ENCODE data around the gene VSTM2A. TPM values are rescaled to one million over a fixed set of nuclear protein-coding genes. Genes with fewer than 3 reads are reported as not detected.

The VSTM2A gene
- total and polyA plus RNA-seq, 10 of the 15 experiments (the other 5 are each of a cell fraction or from before 2014, with no cell fraction given) = 0.22 TPM; not detected in 9

- ChIA-PET SMC1A (ENCODE audit: uncharacterized antibody, unreplicated experiment) (no interaction called here), RAD21 (ENCODE audit: unreplicated experiment) (no interaction called here), POLR2A (no interaction called here), CTCF (interaction anchor here (1.0 kb wide), 1 partner anchor 8 kb away, joined by 3 read pairs; no protein-coding TSS in a partner anchor)
- H3K4me2 ChIP-seq (ENCODE audit: control insufficient read depth, insufficient read depth) = no peak overlapping the region
- no TSS peak for BruUV-seq (replicated peaks)
- no peak overlapping the region for H3K4me3 ChIP-seq
- H3K9me3 ChIP-seq (replicated peaks; ENCODE audit: control insufficient read depth, insufficient read depth, low read length) = no peaks in the 10 kb centered on the region
- no peak for FAIRE-seq
- H2AFZ ChIP-seq (ENCODE audit: control insufficient read depth, low read depth, low read length) = no peak overlapping the region
- H3K4me1 ChIP-seq (ENCODE audit: control insufficient read depth, insufficient read depth, low read length) = no peaks in the 10 kb centered on the region
- no peak overlapping the region for H3K27ac ChIP-seq (ENCODE audit: control insufficient read depth, insufficient read depth)
- H3K9ac ChIP-seq (ENCODE audit: control insufficient read depth, insufficient read depth, low read length) = no peak overlapping the region
- intact Hi-C loops (cut with micrococcal nuclease; ENCODE audit: unreplicated experiment) (no loop called here), in situ Hi-C loops (cut with MboI) (no loop called here)
- no peaks in the 10 kb centered on the region for H4K20me1 ChIP-seq (ENCODE audit: control insufficient read depth, insufficient read depth)
- TF ChIP-seq PKNOX1 (IDR thresholded peaks at IDR 0.05) = no peak
- DNase-seq (ENCODE audit: low read depth, low spot score) = no peak
- H3K79me2 ChIP-seq (ENCODE audit: control insufficient read depth, insufficient read depth, low read length) = no peaks in the 10 kb centered on the region
- no peaks in the 10 kb centered on the region for H3K27me3 ChIP-seq (replicated peaks in 1 of 2; ENCODE audit: control insufficient read depth in 2 of 2, insufficient read depth in 2 of 2, low read length in 1 of 2)
- 37% methylated on average over 2 of the region's 2 CpGs for WGBS (ENCODE audit: insufficient coverage, insufficient replicate concordance, low lambda C conversion rate, missing lambda C conversion rate)
- H3K36me3 ChIP-seq (ENCODE audit: control insufficient read depth in 2 of 2, insufficient read depth in 2 of 2, low read length in 1 of 2) = no peaks in the 10 kb centered on the region
- no peak for ATAC-seq
Measured at GRCh38 chr7:54560723-54561122, 18.5 kb downstream of the VSTM2A start.

- ChIA-PET POLR2A (no interaction called here), SMC1A (ENCODE audit: uncharacterized antibody, unreplicated experiment) (interaction anchor here (0.6 to 1.9 kb wide), 5 partner anchors 9 to 1087 kb away, joined by 3 to 5 read pairs (median 3); no protein-coding TSS in a partner anchor), RAD21 (ENCODE audit: unreplicated experiment) (no interaction called here), CTCF (no interaction called here)
- FAIRE-seq (no peak), DNase-seq (ENCODE audit: low read depth, low spot score) (no peak), ATAC-seq (no peak)
- no TSS peak for BruUV-seq (replicated peaks)
- TF ChIP-seq HDAC2 (IDR thresholded peaks at IDR 0.05) = no peak
- no peak for TF ChIP-seq EP300 (IDR thresholded peaks at IDR 0.05; ENCODE audit: borderline replicate concordance in 1 of 2, control insufficient read depth in 1 of 2, low read depth in 2 of 2, low read length in 2 of 2)
- no peak for TF ChIP-seq SUZ12 (IDR thresholded peaks at IDR 0.05; ENCODE audit: unreplicated experiment)
- no peak for TF ChIP-seq NR2F1 (conservative IDR thresholded peaks at IDR 0.05)
- intact Hi-C loops (cut with micrococcal nuclease; ENCODE audit: unreplicated experiment) = no loop called here
- in situ Hi-C loops (cut with MboI) = no loop called here
- Histone ChIP-seq H3K9ac (ENCODE audit: control insufficient read depth, insufficient read depth, low read length) (no peak overlapping the region), H4K20me1 (ENCODE audit: control insufficient read depth, insufficient read depth) (no peaks in the 10 kb centered on the region), H3K4me1 (ENCODE audit: control insufficient read depth, insufficient read depth, low read length) (no peaks in the 10 kb centered on the region), H3K4me3 (no peak overlapping the region), H3K27ac (ENCODE audit: control insufficient read depth, insufficient read depth) (no peak overlapping the region), H3K4me2 (ENCODE audit: control insufficient read depth, insufficient read depth) (no peak overlapping the region), H3K36me3 (ENCODE audit: control insufficient read depth in 2 of 2, insufficient read depth in 2 of 2, low read length in 1 of 2) (no peaks in the 10 kb centered on the region), H3K79me2 (ENCODE audit: control insufficient read depth, insufficient read depth, low read length) (no peaks in the 10 kb centered on the region), H2AFZ (ENCODE audit: control insufficient read depth, low read depth, low read length) (no peak overlapping the region), H3K9me3 (replicated peaks; ENCODE audit: control insufficient read depth, insufficient read depth, low read length) (no peaks in the 10 kb centered on the region), H3K27me3 (replicated peaks in 1 of 2; ENCODE audit: control insufficient read depth in 2 of 2, insufficient read depth in 2 of 2, low read length in 1 of 2) (no peaks in the 10 kb centered on the region)
- WGBS (ENCODE audit: insufficient coverage, insufficient replicate concordance, low lambda C conversion rate, missing lambda C conversion rate) = 53% methylated on average over 5 of the region's 5 CpGs
Measured at GRCh38 chr7:54563329-54563916, 21.2 kb downstream of the VSTM2A start.

Measured in GM12878 (cell line).